PFSK-1 (cell line): ENCODE results near the gene THSD7B.

Source experiments
- FOXP2 ChIP-seq: optimal IDR thresholded peaks from 2 replicates; pipeline ENCODE3; 2011; ENCODE audit warnings: borderline replicate concordance, control low read depth, inconsistent platforms; ENCODE audit not compliant: insufficient read depth; ENCODE audit errors: extremely low read length, extremely low read depth
- POLR2AphosphoS5 ChIP-seq: IDR thresholded peaks from 2 replicates; pipeline ENCODE4 v1.6.1; 2012; ENCODE audit warnings: low read depth, mild to moderate bottlenecking, control low read depth, low read length, moderate library complexity
- REST ChIP-seq, 2 experiments: IDR thresholded peaks; 2 replicates each; pipeline versions ENCODE4 v1.6.1 to v1.8.0; 2011 to 2012; ENCODE audit warnings: low read depth in 2 of 2, low read length in 2 of 2, control low read depth in 1 of 2, inconsistent platforms in 1 of 2, mild to moderate bottlenecking in 1 of 2, moderate library complexity in 1 of 2; ENCODE audit not compliant: insufficient read depth in 1 of 2
- SIN3A ChIP-seq: IDR thresholded peaks from 2 replicates; pipeline ENCODE4 v1.6.1; 2012; ENCODE audit warnings: mild to moderate bottlenecking, low read length, moderate library complexity, borderline replicate concordance; ENCODE audit not compliant: insufficient read depth
- TAF1 ChIP-seq: IDR thresholded peaks from 2 replicates; pipeline ENCODE4 v1.6.1; 2012; ENCODE audit warnings: low read length, control low read depth, borderline replicate concordance; ENCODE audit not compliant: insufficient read depth

GRCh38 chr2:137659616-137660015, 894.3 kb downstream of the THSD7B start:
- no peak for TF ChIP-seq POLR2AphosphoS5
- no peak for TF ChIP-seq SIN3A
- TF ChIP-seq TAF1, result no peak
- TF ChIP-seq REST (IDR thresholded peaks at IDR 0.05; ENCODE audit: insufficient read depth in 1 of 2, low read depth in 2 of 2, low read length in 2 of 2), result no peak
- no peak for TF ChIP-seq FOXP2
